GM12873 (cell line): ENCODE measurements around the gene STOM.
A peak's percentile ranks its signal among the peaks of the same experiment; 100 is the strongest.

Experiments used
- CTCF ChIP-seq: IDR thresholded peaks from 2 replicates; pipeline ENCODE4 v1.5.1; 2012; ENCODE audit warnings: low read depth, mild to moderate bottlenecking, moderate library complexity, low read length, control low read depth; ENCODE audit not compliant: insufficient read depth; ENCODE audit errors: missing control alignments

The STOM gene

DNA sequence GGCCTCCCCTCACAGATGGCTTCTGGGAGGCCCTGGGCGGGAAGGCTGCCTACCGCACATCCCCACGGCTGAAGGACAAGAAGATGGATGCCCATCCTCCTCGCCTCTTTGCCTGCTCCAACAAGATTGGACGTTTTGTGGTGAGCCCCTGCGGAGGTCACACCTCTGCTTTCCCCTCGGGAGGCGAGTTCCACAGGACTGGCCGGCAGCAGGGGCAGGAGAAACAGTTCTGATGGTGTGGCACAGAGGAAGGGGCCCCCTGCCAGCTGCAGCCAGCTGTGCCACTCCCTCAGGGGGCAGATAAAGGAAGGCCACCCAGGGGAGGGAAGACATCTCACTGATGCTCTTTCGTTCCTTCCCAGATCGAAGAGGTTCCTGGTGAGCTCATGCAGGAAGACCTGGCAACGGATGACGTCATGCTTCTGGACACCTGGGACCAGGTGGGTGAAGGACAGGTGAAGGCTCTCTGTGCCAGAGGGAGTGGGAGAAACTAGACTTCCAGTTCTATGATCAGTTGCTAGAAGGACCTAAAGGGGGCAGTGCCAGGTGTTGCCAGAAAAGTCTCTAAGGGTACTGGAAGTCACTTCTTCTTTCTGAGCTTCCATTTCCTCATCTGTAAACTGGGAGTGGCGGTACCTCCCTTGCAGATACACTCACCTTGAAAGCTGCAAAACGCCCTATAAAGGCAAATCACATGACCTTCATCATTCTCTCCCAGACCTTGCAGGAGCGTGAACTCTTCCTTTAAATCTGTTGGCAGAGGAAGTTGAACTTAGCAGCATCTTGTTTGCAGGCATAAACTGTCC, 41.0 kb downstream of the STOM start:
- TF ChIP-seq CTCF = peak; percentile 7

- no peak for TF ChIP-seq CTCF
These were observed 41.6 kb downstream of the STOM start for GRCh38 chr9:121328476-121328875.

- no peak for TF ChIP-seq CTCF
These were observed 43.0 kb downstream of the STOM start for GRCh38 chr9:121326901-121327613.

DNA sequence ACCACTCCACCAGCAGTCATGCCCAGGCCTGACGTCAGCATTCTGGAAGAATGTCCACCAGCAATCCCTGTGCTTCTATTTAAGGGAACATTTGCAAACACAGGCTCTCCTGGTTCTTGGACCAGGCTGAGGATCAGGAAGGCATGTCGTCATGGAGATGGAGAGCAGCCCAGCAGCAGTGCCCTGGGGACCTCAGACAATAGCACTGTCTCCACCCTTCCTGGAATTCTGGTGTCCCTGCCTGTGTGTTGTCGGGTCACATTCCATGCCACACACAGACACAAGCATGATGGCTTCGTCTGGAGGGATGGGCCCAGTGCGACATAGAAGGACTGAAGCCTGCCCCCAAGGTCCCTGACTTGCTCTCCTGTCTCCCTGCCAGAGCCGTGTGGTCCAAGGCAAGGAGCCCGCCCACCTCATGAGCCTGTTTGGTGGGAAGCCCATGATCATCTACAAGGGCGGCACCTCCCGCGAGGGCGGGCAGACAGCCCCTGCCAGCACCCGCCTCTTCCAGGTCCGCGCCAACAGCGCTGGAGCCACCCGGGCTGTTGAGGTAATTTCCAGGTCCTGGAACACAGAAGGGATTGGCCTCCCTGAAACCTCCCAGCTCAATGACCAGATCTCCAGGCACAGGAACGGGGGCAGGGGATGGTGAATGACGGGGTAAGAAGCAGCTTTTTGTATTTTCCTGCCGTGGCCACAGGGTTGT, 43.8 kb downstream of the STOM start:
- no peak for TF ChIP-seq CTCF

DNA sequence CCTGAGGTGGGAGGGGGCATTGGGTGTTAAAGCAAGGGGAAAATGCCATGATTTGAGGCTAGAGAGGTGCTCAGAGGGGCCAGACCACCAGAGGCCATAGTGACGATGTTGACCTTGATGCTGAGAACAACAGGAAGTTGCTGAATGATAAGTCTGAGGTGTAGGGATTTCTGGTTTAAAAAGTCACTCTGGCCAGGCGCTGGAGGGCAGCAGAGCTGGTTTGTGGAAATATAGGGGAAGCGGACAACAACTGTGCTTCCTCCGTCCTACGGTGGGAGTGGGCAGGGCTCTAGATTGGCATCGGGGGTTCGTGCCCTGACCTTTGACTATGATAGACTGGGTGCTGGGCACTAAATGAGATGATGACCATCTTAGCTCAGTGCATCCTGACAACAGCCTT, 44.7 kb downstream of the STOM start:
- no peak for TF ChIP-seq CTCF

- TF ChIP-seq CTCF = no peak
These were observed 45.3 kb downstream of the STOM start for GRCh38 chr9:121324755-121325154.

DNA sequence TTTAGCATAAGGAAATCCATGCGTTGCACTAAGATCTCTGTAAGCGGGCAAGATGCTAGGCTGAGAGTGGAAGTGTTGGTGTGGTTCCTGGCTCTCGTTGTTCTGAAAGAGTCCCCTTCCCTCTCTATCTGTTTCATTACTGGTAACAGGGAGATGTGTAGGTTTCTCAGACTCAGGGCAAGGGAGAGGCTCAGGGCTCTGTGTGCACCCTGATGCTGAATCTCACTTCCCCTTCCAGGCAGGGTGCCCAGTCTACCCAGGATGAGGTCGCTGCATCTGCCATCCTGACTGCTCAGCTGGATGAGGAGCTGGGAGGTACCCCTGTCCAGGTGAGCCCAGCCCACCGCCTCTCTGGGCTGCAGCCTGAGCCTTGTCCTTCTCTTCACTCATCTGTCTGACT, 45.7 kb downstream of the STOM start:
- TF ChIP-seq CTCF = no peak
